Sigmoid colon (tissue), 7 donors: ENCODE data around the gene ASTN1. TPM values are rescaled to one million over a fixed set of nuclear protein-coding genes. Genes with fewer than 3 reads are reported as not detected.
"Not testable (repeated sequence)": the region's sequence is repeated elsewhere in the genome, so short reads cannot be mapped to it uniquely, and the experiment has no call there.

ENCODE experiments used
- DNase-seq: peaks from one replicate; pipeline ENCODE4 v3.0.0-alpha.2; 2019
- H3K27ac ChIP-seq, 4 donors: fragments of 200-600 bp; sonication (generic); one replicate each; pipeline ENCODE4 v1.5.1; 2016 to 2019; ENCODE audit warnings: mild to moderate bottlenecking in 1 of 4
- H3K27me3 ChIP-seq, 3 donors: fragments of 200-600 bp; sonication (generic); one replicate each; pipeline ENCODE4 v1.5.1; 2019; ENCODE audit warnings: mild to moderate bottlenecking in 1 of 3
- H3K36me3 ChIP-seq, 4 donors: fragments of 200-600 bp; sonication (generic); one replicate each; pipeline ENCODE4 v1.5.1; 2016 to 2019
- H3K4me1 ChIP-seq, 4 donors: fragments of 200-600 bp; sonication (generic); one replicate each; pipeline ENCODE4 v1.5.1; 2017 to 2019
- H3K4me3 ChIP-seq, 4 donors: fragments of 200-600 bp; sonication (generic); one replicate each; pipeline ENCODE4 v1.5.1; 2017 to 2019; ENCODE audit warnings: mild to moderate bottlenecking in 2 of 4, moderate library complexity in 1 of 4
- H3K9me3 ChIP-seq, 4 donors: fragments of 200-600 bp in 3 of 4; sonication (generic) in 3 of 4; one replicate each; pipeline versions ENCODE4 v1.5.1 to v1.6.1; 2013 to 2019
- EP300 ChIP-seq, 4 donors: sonication (generic); formaldehyde crosslinking; IDR thresholded peaks; one replicate each; pipeline ENCODE4 v1.6.1; 2017; ENCODE audit warnings: antibody characterized with exemption in 4 of 4
- POLR2A ChIP-seq, 2 donors: fragments of 450-650 bp; IDR thresholded peaks; one replicate each; pipeline ENCODE4 v1.6.1; 2016; ENCODE audit warnings: antibody characterized with exemption in 2 of 2, mild to moderate bottlenecking in 2 of 2, moderate library complexity in 2 of 2
- POLR2AphosphoS5 ChIP-seq, 4 donors: sonication (generic); formaldehyde crosslinking; IDR thresholded peaks; one replicate each; pipeline ENCODE4 v1.6.1; 2017; ENCODE audit warnings: antibody characterized with exemption in 4 of 4
- WGBS, 2 donors: extraction: QIAGEN DNeasy Blood & Tissue Kit; methylation state at CpG; one replicate each; pipeline ENCODE4 v1.1.7; 2013; 5-methylcytosine and 5-hydroxymethylcytosine counted together
- intact Hi-C: fragments of 100-400 bp; cut with DNase I; formaldehyde crosslinking; loops from one replicate; pipeline ENCODE4 v1.15.1; 2023
- polyA plus RNA-seq, 3 donors: library from polyadenylated mRNA; stranded (reverse); fragments of 200-250 nt; gene quantifications; one replicate each; pipeline ENCODE4 v1.2.3, GENCODE V29; 2013
- total RNA-seq, 4 donors: library from RNA; depleted of rRNA; stranded (reverse); fragments of >200 nt; gene quantifications; one replicate each; pipeline ENCODE4 v1.1.0, GENCODE V29; 2016
- TF ChIP-seq, protein P1 (sequence below), 4 experiments: fragments of 450-650 bp in 3 of 4; fragments of 200-600 bp in 1 of 4; IDR thresholded peaks; one replicate each; pipeline ENCODE4 v1.5.1; 2016 to 2019; ENCODE audit warnings: antibody characterized with exemption in 4 of 4, mild to moderate bottlenecking in 3 of 4, moderate library complexity in 2 of 4
- donor health status: healthy with polysubstance abuse.
- donor health status: Bipolar disorder and iron deficiency.
- donor health status: healthy.

ASTN1 gene
- total and polyA plus RNA-seq, 7 donors, result 0.49 to 2.2 (median 1.4) TPM; not detected in 2

DNA sequence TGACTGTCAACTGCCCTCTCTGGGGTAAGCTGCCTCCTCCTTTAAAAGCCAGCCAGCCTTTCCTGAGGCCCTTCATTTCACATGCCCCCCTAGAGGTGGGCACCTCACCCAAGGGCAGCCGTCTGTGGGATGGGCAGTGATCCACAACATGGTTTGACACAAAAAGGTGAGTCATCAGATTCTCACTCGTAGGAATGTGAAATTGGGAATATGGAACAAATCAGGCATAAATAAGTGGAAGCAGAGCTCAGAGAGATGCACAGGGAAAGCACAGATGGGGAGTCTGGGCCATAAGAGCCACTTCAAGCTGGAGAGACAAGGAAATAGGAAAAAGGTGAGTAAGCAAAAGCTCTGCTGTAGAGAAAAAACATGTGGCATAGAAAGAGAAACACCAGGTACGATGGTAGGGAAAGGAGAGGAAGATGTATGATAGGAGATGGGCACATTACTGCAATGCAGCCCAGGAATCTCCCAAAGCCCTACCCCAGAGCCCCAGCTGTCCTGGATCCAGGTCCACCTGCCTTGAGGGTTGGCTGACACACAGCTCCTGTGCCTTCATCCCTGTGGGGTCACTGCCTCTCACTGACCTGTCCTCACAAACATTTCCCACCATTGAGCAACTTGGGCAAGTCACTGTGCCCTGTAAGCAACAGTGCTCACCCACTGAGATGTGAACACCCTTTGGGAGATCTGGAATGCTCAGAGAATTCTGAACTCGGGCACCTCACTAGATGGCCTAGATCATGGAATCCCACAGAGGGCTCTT is 86.6 kb downstream of the ASTN1 start:
- TF ChIP-seq, protein P1, sequence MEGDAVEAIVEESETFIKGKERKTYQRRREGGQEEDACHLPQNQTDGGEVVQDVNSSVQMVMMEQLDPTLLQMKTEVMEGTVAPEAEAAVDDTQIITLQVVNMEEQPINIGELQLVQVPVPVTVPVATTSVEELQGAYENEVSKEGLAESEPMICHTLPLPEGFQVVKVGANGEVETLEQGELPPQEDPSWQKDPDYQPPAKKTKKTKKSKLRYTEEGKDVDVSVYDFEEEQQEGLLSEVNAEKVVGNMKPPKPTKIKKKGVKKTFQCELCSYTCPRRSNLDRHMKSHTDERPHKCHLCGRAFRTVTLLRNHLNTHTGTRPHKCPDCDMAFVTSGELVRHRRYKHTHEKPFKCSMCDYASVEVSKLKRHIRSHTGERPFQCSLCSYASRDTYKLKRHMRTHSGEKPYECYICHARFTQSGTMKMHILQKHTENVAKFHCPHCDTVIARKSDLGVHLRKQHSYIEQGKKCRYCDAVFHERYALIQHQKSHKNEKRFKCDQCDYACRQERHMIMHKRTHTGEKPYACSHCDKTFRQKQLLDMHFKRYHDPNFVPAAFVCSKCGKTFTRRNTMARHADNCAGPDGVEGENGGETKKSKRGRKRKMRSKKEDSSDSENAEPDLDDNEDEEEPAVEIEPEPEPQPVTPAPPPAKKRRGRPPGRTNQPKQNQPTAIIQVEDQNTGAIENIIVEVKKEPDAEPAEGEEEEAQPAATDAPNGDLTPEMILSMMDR (IDR thresholded peaks at IDR 0.05), result no peak
- no peak for TF ChIP-seq POLR2A (IDR thresholded peaks at IDR 0.05)
- no peak for TF ChIP-seq EP300 (IDR thresholded peaks at IDR 0.05)
- TF ChIP-seq POLR2AphosphoS5 (IDR thresholded peaks at IDR 0.05), result no peak
- intact Hi-C loops, result no loop called here
- DNase-seq, result no peak
- H3K27ac ChIP-seq, result no peak overlapping the region
- 67 to 81% methylated on average over 4 of the region's 4 CpGs for WGBS, 2 donors
- no peaks in the 10 kb centered on the region for H3K36me3 ChIP-seq
- no peaks in the 10 kb centered on the region for H3K27me3 ChIP-seq
- H3K9me3 ChIP-seq, result no peaks in the 10 kb centered on the region
- no peaks in the 10 kb centered on the region for H3K4me1 ChIP-seq
- H3K4me3 ChIP-seq, result no peak overlapping the region

DNA sequence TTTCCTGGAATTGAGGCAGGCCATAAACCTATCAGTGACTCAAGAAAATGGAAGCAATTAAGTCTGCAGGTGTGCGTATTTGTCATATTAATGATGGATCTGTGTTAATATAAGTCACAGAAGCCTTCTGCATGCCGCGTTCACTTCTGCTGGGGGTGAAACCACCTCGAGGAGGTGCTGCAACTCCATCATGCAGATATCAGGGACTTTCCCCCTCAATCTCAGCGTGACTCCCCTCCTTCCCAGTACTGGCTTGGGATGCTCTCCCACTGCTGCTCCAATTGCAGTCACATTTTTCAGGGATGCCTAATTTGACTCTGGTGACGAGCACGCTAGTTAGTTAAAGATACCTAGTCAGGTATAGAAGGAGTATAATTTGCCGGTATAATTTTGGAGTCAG is 87.5 kb downstream of the ASTN1 start:
- intact Hi-C loops, result no loop called here
- no peaks in the 10 kb centered on the region for H3K36me3 ChIP-seq
- DNase-seq, result no peak
- no peak overlapping the region for H3K27ac ChIP-seq
- H3K27me3 ChIP-seq, result no peaks in the 10 kb centered on the region
- 87% methylated on average over 8 of the region's 8 CpGs for WGBS, 2 donors
- H3K4me1 ChIP-seq, result no peaks in the 10 kb centered on the region
- TF ChIP-seq, protein P1 (IDR thresholded peaks at IDR 0.05), result no peak
- TF ChIP-seq POLR2A (IDR thresholded peaks at IDR 0.05), result no peak
- TF ChIP-seq POLR2AphosphoS5 (IDR thresholded peaks at IDR 0.05), result no peak
- TF ChIP-seq EP300 (IDR thresholded peaks at IDR 0.05), result no peak
- no peaks in the 10 kb centered on the region for H3K9me3 ChIP-seq
- H3K4me3 ChIP-seq, result no peak overlapping the region

GRCh38 chr1:177074811-177075210 is 89.7 kb downstream of the ASTN1 start:
- intact Hi-C loops, H3K27ac ChIP-seq, H3K36me3 ChIP-seq, H3K4me3 ChIP-seq, DNase-seq, H3K27me3 ChIP-seq, H3K9me3 ChIP-seq, H3K4me1 ChIP-seq: not testable (repeated sequence)
- 92 to 93% methylated on average over 3 of the region's 3 CpGs for WGBS, 2 donors

GRCh38 chr1:177069490-177069889 is 95.0 kb downstream of the ASTN1 start:
- no peak for DNase-seq
- no peaks in the 10 kb centered on the region for H3K36me3 ChIP-seq

DNA sequence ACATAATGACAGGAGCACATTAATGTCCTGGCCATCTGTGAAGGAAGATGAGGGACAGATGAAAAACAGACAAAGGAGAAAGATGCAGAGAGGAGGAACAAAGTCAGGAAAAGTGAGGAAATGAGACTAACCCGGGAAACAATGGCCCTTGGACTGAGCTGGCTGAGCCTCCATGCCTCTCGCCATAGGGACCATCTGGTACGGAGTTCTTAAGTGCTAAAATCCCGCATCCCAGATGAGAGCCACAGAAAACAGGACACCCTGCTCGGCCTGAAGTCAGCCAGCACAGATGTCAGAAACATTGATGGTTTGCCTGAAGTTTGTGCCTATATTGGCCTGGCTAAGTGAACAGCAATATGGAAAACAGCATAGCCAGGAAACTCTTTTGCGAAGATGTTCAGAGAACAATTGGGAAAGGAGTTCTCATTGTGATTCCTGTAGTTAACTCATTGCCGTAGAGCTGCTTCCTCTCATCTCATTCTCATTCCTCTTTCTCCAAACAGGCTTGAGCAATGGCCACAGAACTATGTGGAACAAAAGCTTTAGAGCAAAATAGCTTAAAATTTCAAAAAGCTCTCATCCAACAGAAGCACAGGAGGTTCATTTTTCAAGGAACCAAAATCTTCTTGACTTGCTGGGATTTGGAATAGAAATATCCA is 96.6 kb downstream of the ASTN1 start:
- intact Hi-C loops, result no loop called here
- no peaks in the 10 kb centered on the region for H3K36me3 ChIP-seq
- no peaks in the 10 kb centered on the region for H3K4me1 ChIP-seq
- H3K27me3 ChIP-seq, result no peaks in the 10 kb centered on the region
- H3K4me3 ChIP-seq, result no peak overlapping the region
- H3K9me3 ChIP-seq, result no peaks in the 10 kb centered on the region
- TF ChIP-seq POLR2AphosphoS5 (IDR thresholded peaks at IDR 0.05) (no peak), EP300 (IDR thresholded peaks at IDR 0.05) (no peak), POLR2A (IDR thresholded peaks at IDR 0.05) (no peak)
- TF ChIP-seq, protein P1 (IDR thresholded peaks at IDR 0.05), result no peak
- WGBS, 2 donors, result 74 to 79% methylated on average over 7 of the region's 7 CpGs
- no peak overlapping the region for H3K27ac ChIP-seq
- no peak for DNase-seq

More at GRCh38 chr1:177069490-177069889, 95.0 kb downstream of the ASTN1 start:
- intact Hi-C loops, result no loop called here
- Histone ChIP-seq H3K4me3 (no peak overlapping the region), H3K27ac (no peak overlapping the region), H3K27me3 (no peaks in the 10 kb centered on the region), H3K4me1 (no peaks in the 10 kb centered on the region), H3K9me3 (no peaks in the 10 kb centered on the region)
- 74 to 78% methylated on average over 3 of the region's 3 CpGs for WGBS, 2 donors
- TF ChIP-seq POLR2A (IDR thresholded peaks at IDR 0.05), result no peak
- TF ChIP-seq, protein P1 (IDR thresholded peaks at IDR 0.05), result no peak
- TF ChIP-seq EP300 (IDR thresholded peaks at IDR 0.05), result no peak
- TF ChIP-seq POLR2AphosphoS5 (IDR thresholded peaks at IDR 0.05), result no peak
